Activated CD4-positive, CD25-positive, alpha-beta regulatory T cell treated with anti-CD3 and anti-CD28 coated beads, Interleukin-2, amount 50 U/mL, for 16 hours (primary cell): ENCODE results near the gene OVCA2.
A peak's percentile ranks its signal among the peaks of the same experiment; 100 is the strongest.

ENCODE experiments used
- DNase-seq: peaks from one replicate; pipeline ENCODE4 v3.0.0-alpha.2; 2020; ENCODE audit warnings: low read depth, low spot score

The OVCA2 gene

DNA sequence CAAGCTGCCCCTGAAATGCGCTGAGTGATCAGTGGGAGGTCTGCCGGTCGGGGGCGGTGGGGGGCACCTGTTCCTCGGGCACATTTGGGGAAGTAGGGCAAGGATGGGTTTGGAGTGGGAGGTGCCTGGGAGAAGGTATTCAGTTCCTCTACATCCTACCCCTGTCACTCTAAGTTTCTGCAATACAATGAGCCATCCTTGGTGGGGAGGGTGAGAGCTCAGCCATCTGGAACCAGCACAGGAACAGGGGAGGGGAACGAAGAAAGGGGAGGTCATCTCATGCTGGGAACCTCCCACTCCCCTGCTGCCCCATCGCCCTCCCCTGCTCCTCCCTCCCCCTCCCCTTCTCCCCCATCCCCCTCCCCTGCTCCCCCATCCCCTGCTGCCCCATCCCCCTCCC lies 7.7 kb upstream of the OVCA2 start:
- no peak for DNase-seq

DNA sequence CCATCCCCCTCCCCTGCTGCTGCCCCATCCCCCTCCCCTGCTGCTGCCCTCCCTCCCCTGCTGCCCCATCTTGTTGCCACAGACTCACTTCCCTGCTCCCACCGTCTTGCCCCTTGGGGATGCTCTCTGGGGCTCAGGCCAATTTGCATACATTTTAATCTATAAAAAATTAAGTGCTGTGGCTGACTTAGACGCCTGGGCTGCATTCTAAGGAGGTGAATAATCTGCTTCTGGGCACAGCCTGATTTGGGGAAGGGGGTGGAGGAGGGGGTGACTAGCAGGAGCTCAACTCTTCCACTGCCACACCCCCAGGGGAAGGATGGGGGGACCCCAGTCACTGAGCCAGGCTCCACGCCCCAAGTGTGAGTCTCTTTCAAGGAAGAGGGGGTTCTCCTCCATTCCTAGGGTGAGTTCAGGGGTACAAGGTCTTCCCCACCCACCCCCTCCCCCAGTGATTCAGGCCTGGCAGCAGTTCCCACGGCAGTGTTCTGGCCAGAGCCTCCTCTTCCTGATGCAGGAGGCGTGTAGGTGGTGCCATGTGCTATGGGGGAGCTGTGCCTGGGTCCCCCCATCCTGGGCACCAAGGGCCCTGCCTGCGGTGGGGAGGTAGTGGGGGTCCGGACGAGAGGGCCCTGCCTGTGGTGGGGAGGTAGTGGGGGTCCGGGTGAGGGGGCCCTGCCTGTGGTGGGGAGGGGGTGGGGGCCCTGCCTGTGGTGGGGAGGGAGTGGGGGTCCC lies 6.8 kb upstream of the OVCA2 start:
- no peak for DNase-seq

DNA sequence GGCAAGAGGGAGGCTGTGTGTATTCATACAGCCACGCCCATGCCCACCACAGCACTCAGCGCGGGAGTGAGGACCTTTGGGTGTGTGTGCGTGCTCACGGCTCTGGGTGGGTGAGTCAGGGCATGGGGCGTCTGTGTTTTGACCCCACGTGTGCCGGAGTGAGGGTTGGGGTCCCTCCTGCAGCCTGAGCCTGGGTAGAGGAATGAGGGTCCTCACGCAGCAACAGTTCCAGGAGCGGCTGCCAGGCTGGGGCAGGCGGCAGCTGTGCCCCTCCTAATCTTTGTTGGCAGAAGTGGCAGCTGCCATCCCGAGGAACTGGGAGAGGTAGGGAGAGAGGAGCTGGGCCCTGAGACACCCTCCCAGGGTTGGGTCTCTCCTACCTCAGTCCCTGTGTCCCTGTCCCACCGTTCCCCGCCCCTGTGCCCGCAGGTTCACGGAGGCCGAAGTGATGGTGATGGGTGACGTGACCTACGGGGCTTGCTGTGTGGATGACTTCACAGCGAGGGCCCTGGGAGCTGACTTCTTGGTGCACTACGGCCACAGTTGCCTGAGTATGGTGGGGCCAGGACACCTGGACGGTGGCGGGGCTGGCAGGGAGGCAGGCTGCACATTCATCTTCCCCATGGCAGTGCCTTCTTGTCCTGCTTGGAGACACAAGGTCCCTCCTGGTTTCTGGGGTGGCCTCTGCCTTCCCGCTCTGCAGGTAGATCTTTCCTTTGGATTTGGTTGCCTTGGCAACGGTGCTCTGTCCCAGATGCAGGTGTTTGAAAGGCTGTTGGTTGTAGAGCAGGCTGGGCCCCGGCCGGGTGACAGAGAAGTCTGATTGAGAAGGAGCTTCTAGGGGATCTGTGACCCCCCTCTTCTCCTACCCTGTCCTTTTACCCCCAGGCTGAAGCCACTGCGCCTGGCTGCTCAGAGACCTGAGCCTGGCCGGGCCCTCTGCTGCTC lies 6.0 kb upstream of the OVCA2 start:
- DNase-seq, result no peak

DNA sequence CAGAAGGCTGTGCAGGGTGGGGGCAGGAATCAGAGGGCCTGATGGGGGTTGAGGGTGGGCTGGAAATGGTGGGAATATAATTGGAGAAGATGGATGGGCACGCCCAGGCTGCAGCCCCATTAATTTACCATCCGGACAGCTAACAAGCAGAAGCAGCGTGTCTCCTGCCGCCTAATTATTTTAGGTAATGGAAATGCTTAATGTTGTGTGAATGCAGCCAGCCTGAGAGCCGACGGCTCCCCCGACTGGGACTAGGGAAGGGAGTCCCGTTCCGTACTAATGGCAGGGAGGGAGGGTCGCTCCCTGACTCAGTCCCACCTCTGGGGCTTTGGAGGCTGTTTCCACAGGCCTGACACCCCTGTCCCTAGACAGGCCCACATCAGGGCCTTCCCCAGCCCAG lies 4.7 kb upstream of the OVCA2 start:
- DNase-seq, result no peak

DNA sequence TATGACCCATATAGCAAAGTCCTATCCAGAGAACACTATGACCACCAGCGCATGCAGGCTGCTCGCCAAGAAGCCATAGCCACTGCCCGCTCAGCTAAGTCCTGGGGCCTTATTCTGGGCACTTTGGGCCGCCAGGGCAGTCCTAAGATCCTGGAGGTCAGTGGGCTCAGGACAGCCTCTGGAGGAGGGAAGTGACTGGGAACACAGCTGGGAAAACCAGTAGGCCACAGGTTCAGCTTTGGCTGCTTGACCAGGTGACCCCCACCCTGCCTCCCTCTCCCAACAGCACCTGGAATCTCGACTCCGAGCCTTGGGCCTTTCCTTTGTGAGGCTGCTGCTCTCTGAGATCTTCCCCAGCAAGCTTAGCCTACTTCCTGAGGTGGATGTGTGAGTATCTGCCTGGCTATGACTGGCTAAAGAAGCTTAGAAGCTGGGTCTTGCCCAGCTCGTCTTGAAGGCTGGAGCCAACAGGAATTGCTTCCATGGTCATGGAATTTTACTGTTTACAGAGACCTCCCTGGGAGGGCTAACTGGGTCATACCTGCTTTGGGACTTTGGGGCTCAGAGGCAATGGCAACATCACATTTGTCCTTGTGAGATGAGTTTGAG lies 1.5 kb upstream of the OVCA2 start:
- DNase-seq, result no peak

DNA sequence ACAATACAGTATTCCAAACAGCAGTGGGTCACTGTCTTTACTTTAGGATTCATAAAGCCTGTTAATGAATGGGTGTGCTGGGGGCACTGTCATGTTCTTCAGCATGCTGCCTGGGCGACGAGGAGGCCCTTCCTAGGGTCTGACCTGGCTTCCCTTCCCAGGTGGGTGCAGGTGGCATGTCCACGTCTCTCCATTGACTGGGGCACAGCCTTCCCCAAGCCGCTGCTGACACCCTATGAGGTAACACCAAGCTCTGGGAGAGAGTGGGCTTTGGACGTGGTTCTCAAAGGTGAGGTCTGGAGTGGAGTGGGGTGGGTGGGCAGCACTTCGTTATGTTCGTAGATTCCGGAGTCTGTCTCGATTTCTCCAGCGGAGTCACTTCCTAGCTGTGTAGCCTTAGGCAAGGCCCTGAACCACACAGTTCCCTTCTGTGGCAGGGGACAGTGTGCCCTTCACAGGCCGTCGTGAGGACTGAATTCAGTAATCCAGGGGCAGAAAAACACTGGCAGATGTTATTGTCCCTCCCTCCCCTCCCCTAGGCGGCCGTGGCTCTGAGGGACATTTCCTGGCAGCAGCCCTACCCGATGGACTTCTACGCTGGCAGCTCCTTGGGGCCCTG lies 771 bp upstream of the OVCA2 start:
- DNase-seq, result no peak

DNA sequence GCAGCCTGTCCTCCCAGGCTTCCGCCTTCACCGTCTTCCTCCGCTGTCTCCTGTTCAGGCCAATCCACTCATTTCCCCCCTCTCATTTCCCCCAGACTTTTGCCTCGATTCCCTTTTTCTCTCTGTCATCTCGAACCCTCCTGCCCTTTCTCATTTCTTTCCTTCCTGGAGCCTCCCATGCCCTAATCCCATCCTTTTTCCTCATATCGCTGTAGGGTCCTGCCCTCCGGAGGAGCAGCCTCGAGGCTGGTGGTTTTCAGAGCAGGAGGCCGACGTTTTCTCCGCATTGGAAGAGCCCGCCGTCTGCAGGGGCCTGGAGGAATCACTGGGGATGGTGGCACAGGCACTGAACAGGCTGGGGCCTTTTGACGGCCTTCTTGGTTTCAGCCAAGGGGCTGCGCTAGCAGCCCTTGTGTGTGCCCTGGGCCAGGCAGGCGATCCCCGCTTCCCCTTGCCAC lies 597 bp downstream of the OVCA2 start:
- no peak for DNase-seq

DNA sequence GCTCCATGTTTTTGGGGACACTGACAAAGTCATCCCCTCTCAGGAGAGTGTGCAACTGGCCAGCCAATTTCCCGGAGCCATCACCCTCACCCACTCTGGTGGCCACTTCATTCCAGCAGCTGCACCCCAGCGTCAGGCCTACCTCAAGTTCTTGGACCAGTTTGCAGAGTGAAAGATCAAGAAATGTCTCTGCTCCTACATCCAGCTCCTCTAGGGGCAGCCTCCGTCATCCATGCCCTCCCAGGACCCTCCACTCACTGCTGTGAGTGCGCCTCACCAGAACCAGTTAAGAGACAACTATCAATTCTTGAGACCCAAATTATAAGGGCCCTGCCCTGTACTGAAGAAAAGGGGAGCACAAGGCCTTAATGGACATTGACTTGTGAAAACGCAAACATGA lies 1.1 kb downstream of the OVCA2 start:
- no peak for DNase-seq

DNA sequence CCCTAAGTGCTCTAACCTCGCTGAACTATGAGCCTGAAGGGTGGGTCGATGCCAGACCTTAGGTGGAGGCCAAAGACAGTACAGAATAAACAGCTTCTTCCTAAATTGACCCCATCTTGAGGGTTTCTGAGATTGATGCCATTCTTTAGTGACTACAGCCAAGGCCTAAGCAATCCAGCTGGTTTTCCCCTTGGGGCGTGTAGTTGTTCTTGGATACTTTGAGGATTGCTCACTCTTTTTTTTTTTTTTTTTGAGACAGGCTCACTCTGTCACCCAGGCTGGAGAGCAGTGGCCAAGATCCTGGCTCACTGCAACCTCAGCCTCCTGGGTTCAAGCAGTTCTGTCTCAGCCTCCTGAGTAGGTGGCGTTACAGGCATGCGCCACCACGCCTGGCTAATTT lies 2.0 kb downstream of the OVCA2 start:
- no peak for DNase-seq

DNA sequence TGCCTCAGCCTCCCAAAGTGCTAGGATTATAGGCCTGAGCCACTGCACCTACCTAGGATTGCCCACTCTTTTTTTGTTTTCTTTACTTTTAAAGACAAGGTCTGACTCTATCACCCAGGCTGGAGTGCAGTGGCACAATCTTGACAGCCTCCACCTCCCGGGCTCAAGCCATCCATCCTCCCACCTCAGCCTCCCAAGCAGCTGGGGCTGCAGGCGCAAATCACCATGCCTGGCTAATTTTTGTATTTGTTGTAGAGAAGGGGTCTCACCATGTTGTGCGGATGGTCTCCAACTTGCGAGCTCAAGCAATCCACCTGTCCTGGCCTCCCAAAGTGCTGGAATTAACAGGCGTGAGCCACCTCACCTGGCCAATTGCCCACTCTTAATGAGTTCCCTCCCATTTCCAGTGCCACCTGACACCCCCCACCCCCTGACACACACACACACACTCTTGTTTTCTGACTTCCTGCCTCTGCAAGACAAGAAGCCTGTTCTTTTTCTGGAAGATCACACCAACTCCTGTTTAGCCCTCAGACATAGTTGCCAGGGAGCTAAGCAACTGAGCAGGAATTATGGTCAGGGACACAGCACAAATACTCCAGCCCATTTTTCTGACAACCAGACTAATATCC lies 2.6 kb downstream of the OVCA2 start:
- no peak for DNase-seq

DNA sequence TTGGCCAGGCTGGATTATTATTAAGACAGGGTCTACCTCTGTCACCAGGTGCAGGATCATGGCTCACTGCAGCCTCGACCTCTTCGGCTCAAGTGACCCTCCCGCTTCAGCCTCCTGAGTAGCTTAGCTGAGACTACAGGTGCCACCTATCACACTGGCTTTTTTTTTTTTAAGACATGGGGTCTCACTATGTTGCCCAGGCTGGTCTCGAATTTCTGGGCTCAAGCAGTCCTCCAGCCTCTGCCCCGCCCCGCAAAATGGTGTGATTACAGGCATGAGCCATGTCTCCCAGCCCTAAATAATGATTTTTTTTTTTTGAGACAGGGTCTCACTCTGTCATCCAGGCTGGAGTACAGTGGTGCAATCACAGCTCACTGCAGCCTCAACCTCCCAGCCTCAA lies 5.8 kb downstream of the OVCA2 start:
- DNase-seq, result no peak

DNA sequence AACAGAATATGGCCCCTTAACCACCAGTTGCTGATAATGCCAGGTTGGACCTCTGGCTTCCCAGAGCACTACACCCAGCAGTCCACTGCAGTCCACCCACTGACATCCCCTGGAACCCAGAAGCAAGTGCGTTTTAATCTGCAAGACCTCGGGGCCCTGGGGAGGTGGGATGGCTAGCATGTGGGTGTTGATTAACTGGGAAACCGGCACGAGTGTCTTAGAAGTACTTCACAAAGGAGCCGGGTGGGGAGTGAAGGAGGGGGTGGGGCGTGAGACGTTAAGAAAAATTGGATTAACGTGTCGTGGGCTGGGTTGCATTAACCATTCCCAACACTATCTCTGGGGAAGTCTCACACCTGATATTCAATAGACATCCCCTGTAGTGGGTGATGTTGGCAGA lies 7.0 kb downstream of the OVCA2 start:
- DNase-seq, result no peak

DNA sequence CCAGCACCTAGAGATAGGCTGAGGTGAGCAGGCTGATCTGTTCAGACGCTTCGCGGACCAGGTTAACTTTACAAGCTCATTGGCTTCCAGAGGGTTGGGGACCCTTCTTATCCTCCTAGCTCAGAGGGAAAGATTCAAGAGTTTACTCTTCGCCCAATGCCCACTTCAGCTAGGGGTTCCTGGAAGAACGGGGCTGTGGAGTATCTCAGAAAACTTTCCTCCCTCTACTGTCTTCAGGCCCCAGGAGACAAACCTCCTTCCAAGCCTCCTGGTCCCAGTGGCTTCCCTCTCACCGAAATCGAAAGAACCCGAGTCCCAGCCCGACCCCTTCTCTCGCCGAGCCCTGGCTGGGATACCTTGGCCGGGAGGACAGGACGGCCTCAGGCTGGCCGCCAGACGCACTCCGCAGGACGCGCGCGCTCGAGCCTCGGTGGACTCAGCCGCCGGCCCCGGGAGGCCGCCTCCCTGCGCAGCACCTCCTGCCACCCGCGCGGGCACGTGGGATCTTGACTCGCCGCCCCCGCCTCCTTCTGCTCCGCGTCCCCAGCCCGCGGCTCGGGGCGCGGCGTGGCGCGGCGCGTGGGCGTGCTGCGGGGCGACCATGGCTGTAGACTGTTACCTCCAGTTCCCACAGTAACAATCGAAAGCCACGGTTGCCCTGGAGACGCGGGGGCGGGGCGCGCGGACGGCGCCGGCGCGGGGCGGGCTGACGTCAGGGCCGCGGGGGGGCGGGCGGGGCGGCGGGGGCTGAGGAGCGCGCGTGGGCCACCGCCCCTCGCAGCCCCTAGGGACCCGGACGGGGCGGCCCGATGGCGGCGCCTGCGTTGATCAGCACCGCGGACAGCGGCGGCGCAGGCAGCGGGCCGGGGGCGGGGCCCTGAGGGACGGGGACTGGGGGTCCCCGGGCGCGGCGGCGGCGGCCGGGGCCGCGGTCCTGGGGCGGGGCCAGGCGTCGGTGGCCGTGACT lies 7.8 kb downstream of the OVCA2 start:
- peak; percentile 80 for DNase-seq

DNA sequence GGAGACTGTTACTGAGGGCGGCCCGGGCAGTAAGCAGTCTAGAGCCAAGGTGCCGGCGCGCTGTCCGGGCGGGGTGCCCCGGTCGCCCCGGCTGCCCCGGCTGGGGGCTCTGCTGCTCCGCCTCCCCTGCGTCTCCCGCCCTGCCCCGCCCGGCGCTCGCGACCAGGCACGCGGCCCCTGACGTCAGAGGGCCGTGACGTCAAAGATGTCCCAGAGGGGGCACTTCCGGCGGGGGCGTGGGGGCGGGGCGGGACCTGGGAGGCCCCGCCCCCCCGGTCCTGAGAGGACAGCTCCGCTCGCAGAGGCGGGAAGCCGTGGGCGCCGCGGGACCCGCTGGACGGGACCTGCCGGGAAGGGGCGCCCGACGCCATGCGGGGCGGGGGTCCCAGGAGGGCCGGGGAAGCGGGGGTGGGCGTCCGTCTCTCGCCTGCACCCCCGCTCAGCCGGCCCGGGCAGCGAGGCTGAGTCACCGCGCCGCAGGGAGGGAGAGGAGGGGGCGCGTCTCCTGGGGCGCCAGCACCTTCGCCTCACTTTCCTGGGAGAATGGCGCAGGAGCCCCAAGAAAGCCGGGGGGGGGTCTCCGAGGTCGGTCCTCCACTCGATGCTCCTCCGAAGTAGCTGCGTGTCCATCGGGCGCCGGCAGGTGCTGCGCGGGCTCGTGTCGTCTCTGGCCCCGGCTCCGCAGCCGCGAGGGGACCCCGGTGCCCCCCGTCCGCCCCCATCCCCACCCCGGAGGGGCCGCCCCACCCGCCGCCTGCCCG lies 8.7 kb downstream of the OVCA2 start:
- DNase-seq, result no peak

DNA sequence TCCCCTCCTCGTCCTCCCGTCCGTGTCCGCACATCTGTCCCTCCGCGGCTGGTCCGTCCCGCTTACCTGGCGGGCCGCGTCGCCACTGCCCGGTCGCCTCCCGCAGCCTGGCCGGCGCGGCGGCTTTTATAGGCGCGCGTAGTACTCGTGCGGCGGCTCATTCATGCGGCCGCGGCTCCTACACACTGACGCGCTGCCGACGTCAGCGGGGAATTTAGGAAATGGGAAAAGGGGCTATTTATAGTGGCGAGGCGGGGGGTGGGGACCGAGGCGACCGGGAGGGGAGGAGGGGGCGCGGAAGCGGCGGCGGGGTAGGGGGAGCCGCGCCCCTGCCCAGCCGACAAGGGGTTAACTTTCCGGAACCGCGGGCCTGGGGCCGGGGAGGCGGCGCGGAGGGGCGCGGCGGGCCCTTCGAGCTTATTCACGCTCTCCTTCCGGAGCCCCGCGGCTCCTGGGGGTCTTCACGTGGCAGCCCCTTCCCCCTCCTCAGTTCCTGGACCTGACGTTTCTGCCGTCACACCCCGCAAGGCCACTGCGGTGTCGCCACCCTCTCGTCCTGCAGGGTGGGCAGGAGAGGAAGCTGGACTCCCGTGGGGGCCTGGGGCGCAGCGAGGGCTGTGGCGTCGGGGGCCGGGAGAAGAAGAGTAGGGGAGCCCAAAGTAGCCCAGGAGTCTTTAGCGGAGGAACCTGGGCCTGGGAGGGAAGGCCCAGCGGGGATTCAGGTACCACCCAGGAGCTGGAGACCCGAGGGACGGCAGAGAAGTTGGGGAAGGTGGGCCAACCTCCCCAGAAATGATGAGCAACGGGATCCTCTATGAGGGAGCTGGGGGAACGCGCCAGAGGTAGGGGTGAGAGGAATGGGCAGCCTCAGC lies 9.5 kb downstream of the OVCA2 start:
- DNase-seq, result no peak

DNA sequence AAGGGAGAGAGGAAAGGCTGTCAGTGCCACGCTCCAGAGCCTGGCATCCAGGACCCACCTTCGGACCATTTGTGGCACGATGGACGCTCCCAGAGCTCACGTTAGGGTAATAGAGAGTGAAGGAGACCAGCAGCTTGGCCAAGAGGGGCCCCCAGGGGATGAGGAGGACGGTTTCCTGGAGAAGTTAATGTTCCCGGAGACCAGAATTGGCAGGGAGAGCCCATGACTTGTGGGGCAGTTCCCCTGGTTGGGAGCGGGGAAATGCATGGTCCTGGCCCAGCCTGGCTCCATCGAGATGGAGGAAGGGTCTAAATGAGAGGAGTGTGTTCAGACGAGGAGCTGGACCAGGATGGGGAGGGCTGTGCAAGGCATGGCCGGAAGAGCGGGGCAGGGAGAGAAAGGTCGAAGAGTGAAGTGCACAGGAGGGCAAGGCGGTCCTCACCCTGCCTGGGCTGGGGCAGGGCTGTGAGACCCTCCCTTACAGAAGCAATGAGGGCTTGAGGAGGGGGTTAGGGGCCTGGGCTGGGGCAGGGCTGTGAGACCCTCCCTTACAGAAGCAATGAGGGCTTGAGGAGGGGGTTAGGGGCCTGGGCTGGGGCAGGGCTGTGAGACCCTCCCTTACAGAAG lies 10.2 kb downstream of the OVCA2 start:
- no peak for DNase-seq

DNA sequence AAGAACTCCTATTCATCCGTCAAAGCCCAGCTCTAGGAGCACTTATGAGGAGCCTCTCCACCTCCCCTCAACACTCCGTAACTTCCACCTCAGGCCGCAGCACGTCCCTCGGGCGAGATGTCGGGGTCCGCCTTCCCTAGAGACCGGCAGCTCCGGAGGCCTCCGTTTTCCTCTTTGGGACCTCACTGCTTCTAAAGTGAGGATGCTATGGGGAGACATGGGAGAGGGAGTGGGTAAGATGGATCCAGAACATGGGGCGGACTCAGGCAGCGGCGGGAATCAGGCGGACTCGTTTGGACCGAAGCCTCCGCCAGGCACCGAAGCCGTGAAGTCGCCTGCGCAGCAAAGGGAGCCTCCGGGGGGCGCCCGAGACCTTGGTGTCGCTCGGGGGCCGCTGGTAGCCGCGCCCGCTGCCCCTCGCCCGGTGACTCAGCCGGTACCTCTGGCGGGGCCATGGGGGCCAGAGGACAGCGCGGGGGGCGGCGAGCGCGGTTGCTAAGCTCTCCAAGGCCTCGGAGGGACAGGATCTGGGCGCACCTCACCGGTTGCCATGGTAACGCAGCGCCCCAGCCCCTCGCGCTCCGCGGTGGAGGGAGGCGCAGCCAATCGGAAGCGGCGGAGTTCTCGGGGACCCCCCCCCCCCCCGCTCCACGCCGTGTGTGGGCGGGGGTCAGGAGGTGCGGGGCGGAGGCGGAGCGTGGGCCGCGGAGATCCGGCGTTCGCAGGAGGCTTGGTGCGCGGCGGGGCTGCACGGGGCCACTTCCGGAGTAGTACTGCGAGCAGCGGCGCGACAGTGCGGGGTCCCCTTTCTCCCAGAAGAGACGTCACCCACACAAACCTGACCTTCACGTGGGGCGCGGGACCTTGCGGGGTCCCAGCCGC lies 11.8 kb downstream of the OVCA2 start:
- no peak for DNase-seq

DNA sequence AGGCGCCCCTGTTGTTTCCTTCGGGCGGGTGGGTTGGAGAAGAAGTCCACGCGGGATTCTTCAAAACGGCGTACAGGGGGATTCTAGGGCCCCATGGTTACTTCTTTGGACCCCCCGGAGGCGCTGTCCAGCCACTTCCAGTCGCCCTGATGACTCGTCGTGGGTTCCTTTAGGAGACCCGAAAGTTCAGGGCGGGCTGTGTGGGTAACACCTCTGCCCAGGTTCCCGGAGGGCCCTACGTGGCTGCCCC lies 12.4 kb downstream of the OVCA2 start:
- DNase-seq, result no peak
